ENCODE results near the gene PTGS2. TPM values are rescaled to one million over a fixed set of nuclear protein-coding genes. Genes with fewer than 3 reads are reported as not detected.

PTGS2 gene
- polyA plus RNA-seq, 1 donor, result 0.78 TPM

Other genes with a start within 250 kb of the PTGS2 start
- gene PDC, start 219.3 kb downstream of the PTGS2 start, polyA plus RNA-seq (ENCODE audit: insufficient read length), result 0.35 TPM
- 7.9 TPM for gene PLA2G4A, start 148.5 kb upstream of the PTGS2 start, polyA plus RNA-seq (ENCODE audit: insufficient read length)

Measured in left kidney (tissue), 1 donor.